Ishikawa (cell line): Measurements from ENCODE around the gene PLXNC1.

ENCODE experiments used
- CEBPB ChIP-seq: IDR thresholded peaks from 2 replicates; pipeline ENCODE4 v1.6.1; 2012
- CREB1 ChIP-seq: IDR thresholded peaks from 2 replicates; pipeline ENCODE4 v1.6.1; 2012; ENCODE audit warnings: low read depth
- EGR1 ChIP-seq: IDR thresholded peaks from 2 replicates; pipeline ENCODE4 v1.6.1; 2012
- EP300 ChIP-seq: IDR thresholded peaks from 2 replicates; pipeline ENCODE4 v1.6.1; 2012; ENCODE audit warnings: borderline replicate concordance
- FOXM1 ChIP-seq: IDR thresholded peaks from 2 replicates; pipeline ENCODE4 v1.6.1; 2012; ENCODE audit warnings: low read depth, borderline replicate concordance
- MAX ChIP-seq: IDR thresholded peaks from 2 replicates; pipeline ENCODE4 v1.6.1; 2012
- NFIC ChIP-seq: IDR thresholded peaks from 2 replicates; pipeline ENCODE4 v1.6.1; 2012
- RAD21 ChIP-seq: IDR thresholded peaks from 2 replicates; pipeline ENCODE4 v1.6.1; 2012; ENCODE audit warnings: low read depth
- TAF1 ChIP-seq: IDR thresholded peaks from 2 replicates; pipeline ENCODE4 v1.6.1; 2012; ENCODE audit warnings: low read depth, mild to moderate bottlenecking
- TCF12 ChIP-seq: IDR thresholded peaks from 2 replicates; pipeline ENCODE4 v1.6.1; 2012; ENCODE audit warnings: low read depth
- TEAD4 ChIP-seq: IDR thresholded peaks from 2 replicates; pipeline ENCODE4 v1.6.1; 2012
- YY1 ChIP-seq: IDR thresholded peaks from 2 replicates; pipeline ENCODE4 v1.6.1; 2012; ENCODE audit warnings: low read depth
- ZBTB7A ChIP-seq: IDR thresholded peaks from 2 replicates; pipeline ENCODE4 v1.6.1; 2012; ENCODE audit warnings: low read depth
- TF ChIP-seq, protein P1 (sequence below): IDR thresholded peaks from 2 replicates; pipeline ENCODE4 v1.6.1; 2012
- TF ChIP-seq, protein P2 (sequence below): IDR thresholded peaks from 2 replicates; pipeline ENCODE4 v1.6.1; 2012; ENCODE audit warnings: low read depth, mild to moderate bottlenecking

The PLXNC1 gene

DNA sequence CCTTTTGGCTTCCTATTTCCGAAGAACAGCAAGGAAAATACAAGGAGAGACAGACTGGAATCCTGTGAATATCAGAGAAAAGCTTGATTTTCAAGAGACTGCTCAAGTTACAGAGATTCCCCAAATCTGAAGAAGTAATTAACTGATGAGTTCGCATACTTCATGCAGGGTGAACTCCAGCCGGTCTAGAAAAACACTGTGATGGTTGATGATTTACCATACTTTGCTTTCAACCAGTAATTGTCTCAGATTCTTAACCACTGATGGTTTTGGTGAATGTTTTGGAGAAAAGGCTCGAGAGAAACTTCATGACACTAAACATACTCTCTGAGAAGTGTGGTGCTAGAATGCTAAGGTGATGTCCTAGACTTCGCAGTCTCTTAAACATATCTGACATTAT, 4.4 kb upstream of the PLXNC1 start:
- no peak for TF ChIP-seq TEAD4
- no peak for TF ChIP-seq TAF1
- no peak for TF ChIP-seq MAX
- TF ChIP-seq YY1 = no peak
- no peak for TF ChIP-seq ZBTB7A
- no peak for TF ChIP-seq CREB1
- TF ChIP-seq NFIC = no peak
- no peak for TF ChIP-seq RAD21
- TF ChIP-seq CEBPB = no peak
- TF ChIP-seq, protein P1, sequence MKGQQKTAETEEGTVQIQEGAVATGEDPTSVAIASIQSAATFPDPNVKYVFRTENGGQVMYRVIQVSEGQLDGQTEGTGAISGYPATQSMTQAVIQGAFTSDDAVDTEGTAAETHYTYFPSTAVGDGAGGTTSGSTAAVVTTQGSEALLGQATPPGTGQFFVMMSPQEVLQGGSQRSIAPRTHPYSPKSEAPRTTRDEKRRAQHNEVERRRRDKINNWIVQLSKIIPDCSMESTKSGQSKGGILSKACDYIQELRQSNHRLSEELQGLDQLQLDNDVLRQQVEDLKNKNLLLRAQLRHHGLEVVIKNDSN = no peak
- TF ChIP-seq FOXM1 = no peak
- TF ChIP-seq, protein P2, sequence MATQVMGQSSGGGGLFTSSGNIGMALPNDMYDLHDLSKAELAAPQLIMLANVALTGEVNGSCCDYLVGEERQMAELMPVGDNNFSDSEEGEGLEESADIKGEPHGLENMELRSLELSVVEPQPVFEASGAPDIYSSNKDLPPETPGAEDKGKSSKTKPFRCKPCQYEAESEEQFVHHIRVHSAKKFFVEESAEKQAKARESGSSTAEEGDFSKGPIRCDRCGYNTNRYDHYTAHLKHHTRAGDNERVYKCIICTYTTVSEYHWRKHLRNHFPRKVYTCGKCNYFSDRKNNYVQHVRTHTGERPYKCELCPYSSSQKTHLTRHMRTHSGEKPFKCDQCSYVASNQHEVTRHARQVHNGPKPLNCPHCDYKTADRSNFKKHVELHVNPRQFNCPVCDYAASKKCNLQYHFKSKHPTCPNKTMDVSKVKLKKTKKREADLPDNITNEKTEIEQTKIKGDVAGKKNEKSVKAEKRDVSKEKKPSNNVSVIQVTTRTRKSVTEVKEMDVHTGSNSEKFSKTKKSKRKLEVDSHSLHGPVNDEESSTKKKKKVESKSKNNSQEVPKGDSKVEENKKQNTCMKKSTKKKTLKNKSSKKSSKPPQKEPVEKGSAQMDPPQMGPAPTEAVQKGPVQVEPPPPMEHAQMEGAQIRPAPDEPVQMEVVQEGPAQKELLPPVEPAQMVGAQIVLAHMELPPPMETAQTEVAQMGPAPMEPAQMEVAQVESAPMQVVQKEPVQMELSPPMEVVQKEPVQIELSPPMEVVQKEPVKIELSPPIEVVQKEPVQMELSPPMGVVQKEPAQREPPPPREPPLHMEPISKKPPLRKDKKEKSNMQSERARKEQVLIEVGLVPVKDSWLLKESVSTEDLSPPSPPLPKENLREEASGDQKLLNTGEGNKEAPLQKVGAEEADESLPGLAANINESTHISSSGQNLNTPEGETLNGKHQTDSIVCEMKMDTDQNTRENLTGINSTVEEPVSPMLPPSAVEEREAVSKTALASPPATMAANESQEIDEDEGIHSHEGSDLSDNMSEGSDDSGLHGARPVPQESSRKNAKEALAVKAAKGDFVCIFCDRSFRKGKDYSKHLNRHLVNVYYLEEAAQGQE = no peak
- no peak for TF ChIP-seq TCF12
- no peak for TF ChIP-seq EP300

DNA sequence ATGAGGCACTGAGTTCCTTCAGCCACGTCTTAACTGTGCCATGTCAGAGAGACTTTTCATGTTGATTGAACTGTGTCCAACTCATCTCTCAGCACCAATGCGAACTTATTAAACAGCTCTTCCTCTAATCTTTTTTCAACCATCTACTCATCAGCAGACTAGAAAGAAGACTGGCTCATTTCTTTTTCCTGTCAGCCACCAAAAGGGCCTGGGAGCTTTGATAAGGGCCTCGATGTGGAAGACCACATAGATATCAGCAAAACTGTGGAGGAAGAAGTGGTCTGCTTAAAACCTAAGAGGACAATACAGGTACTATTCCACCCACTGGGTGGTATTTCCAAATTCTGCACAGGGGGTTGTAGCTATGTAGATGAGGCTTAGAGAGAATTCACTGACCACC, 3.6 kb upstream of the PLXNC1 start:
- TF ChIP-seq YY1 (no peak), TAF1 (no peak), TEAD4 (no peak), CREB1 (no peak), TCF12 (no peak), MAX (no peak), NFIC (no peak), RAD21 (no peak), ZBTB7A (no peak), EP300 (no peak), FOXM1 (no peak), CEBPB (no peak), EGR1 (no peak)
- TF ChIP-seq, protein P2 = no peak
- TF ChIP-seq, protein P1 = no peak

GRCh38 chr12:94145191-94145983, 3.0 kb upstream of the PLXNC1 start:
- TF ChIP-seq ZBTB7A (no peak), RAD21 (peak; percentile 14; the same call in 1 of the 2 replicates)

- TF ChIP-seq ZBTB7A = no peak
- no peak for TF ChIP-seq YY1
- TF ChIP-seq NFIC = no peak
- no peak for TF ChIP-seq MAX
- no peak for TF ChIP-seq EGR1
- TF ChIP-seq, protein P1 = no peak
- no peak for TF ChIP-seq TAF1
- no peak for TF ChIP-seq TEAD4
- no peak for TF ChIP-seq TCF12
- TF ChIP-seq EP300 = no peak
- no peak for TF ChIP-seq FOXM1
- TF ChIP-seq, protein P2 = no peak
- no peak for TF ChIP-seq CEBPB
- TF ChIP-seq RAD21 = no peak
- no peak for TF ChIP-seq CREB1
These were observed 2.0 kb upstream of the PLXNC1 start for GRCh38 chr12:94146166-94146936.
